Natural killer cell treated with Interleukin-12 subunit alpha and Interleukin-12 subunit beta and Interleukin-15 and Interleukin-18, amount 100 ng/mL, for 72 hours (primary cell): ENCODE measurements around the gene YIPF2. TPM values are rescaled to one million over a fixed set of nuclear protein-coding genes. Genes with fewer than 3 reads are reported as not detected.
"Not testable (repeated sequence)": the region's sequence is repeated elsewhere in the genome, so short reads cannot be mapped to it uniquely, and the experiment has no call there.

ENCODE experiments used
- ATAC-seq, 2 donors: fragments of 150-1000 bp; cut with Tn5 transposase in 1 of 2; sonication (Bioruptor Pico), chemical (Tn5 transposase) in 1 of 2; 2 replicates each; pipeline ENCODE4 v1.10.0; 2021
- DNase-seq: peaks from one replicate; pipeline ENCODE4 v3.0.0; 2022; ENCODE audit warnings: low spot score
- H3K27ac Mint-ChIP-seq, 2 donors: 1 replicate in 1 of 2; 2 replicates in 1 of 2; pipeline ENCODE4 v1.8.0; 2022; ENCODE audit warnings: mixed read lengths in 2 of 2, mild to moderate bottlenecking in 1 of 2, moderate library complexity in 1 of 2
- H3K27me3 Mint-ChIP-seq, 2 donors: 1 replicate in 1 of 2; 2 replicates in 1 of 2; pipeline ENCODE4 v1.8.0; 2022; ENCODE audit warnings: mixed read lengths in 2 of 2
- H3K36me3 Mint-ChIP-seq: one replicate; pipeline ENCODE4 v1.8.0; 2022; ENCODE audit warnings: mixed read lengths
- H3K4me1 Mint-ChIP-seq, 2 donors: 1 replicate in 1 of 2; 2 replicates in 1 of 2; pipeline ENCODE4 v1.8.0; 2022; ENCODE audit warnings: low read depth in 2 of 2, mixed read lengths in 2 of 2, mild to moderate bottlenecking in 1 of 2
- H3K4me3 Mint-ChIP-seq: one replicate; pipeline ENCODE4 v1.8.0; 2022; ENCODE audit warnings: mixed read lengths
- H3K9me3 Mint-ChIP-seq: 2 replicates; pipeline ENCODE4 v1.8.0; 2022; ENCODE audit warnings: mixed read lengths
- total RNA-seq, 2 donors: library from RNA; stranded (reverse); gene quantifications; one replicate each; pipeline ENCODE4 v1.2.3, GENCODE V29; 2022

YIPF2 gene
- total RNA-seq, 2 donors from 2014 or later = 33.8 to 37.2 TPM

GRCh38 chr19:10960314-10961072 lies 32.1 kb upstream of the YIPF2 start, which contains the start of gene SMARCA4:
TSS of gene SMARCA4 (plus strand) at chr19:10961030. CDS start at chr19:10984152, 23,122 bp downstream.
- Mint-ChIP-seq H3K27me3 (no peaks in the 10 kb centered on the region), H3K36me3 (no peaks in the 10 kb centered on the region), H3K4me1 (peaks cover 24 to 32% of the 10 kb centered on the region in 2 donors), H3K27ac (peak within 1 kb of the TSS; percentile 81 to 88), H3K4me3 (peak within 1 kb of the TSS; percentile 87), H3K9me3 (no peaks in the 10 kb centered on the region)
- DNase-seq = peak; percentile 99
- ATAC-seq = peak; percentile 94 to 95

GRCh38 chr19:10959277-10959968 lies 31.0 kb upstream of the YIPF2 start:
- peaks cover 22 to 34% of the 10 kb centered on the region in 2 donors for H3K4me1 Mint-ChIP-seq
- not testable (repeated sequence) for H3K9me3 Mint-ChIP-seq

GRCh38 chr19:10952809-10953208 lies 24.4 kb upstream of the YIPF2 start:
- Mint-ChIP-seq H3K4me1 (peaks cover 0 to 5% of the 10 kb centered on the region in 2 donors), H3K36me3 (no peaks in the 10 kb centered on the region), H3K4me3 (no peak overlapping the region), H3K9me3 (no peaks in the 10 kb centered on the region), H3K27ac (no peak overlapping the region), H3K27me3 (no peaks in the 10 kb centered on the region)
- DNase-seq = no peak
- ATAC-seq = no peak

More at GRCh38 chr19:10959277-10959968, 31.0 kb upstream of the YIPF2 start:
- H3K4me3 Mint-ChIP-seq = peak overlapping the region; percentile 85
- not testable (repeated sequence) for H3K27me3 Mint-ChIP-seq, ATAC-seq, DNase-seq, H3K36me3 Mint-ChIP-seq
- H3K27ac Mint-ChIP-seq = peak overlapping the region; percentile 80 to 88

- H3K4me3 Mint-ChIP-seq = no peak overlapping the region
These were observed 18.7 kb upstream of the YIPF2 start for GRCh38 chr19:10946958-10947657.

GRCh38 chr19:10945264-10945663 lies 16.8 kb upstream of the YIPF2 start:
- no peaks in the 10 kb centered on the region for H3K9me3 Mint-ChIP-seq
- no peaks in the 10 kb centered on the region for H3K36me3 Mint-ChIP-seq
- H3K27me3 Mint-ChIP-seq = no peaks in the 10 kb centered on the region
- H3K4me1 Mint-ChIP-seq = peaks cover 3 to 4% of the 10 kb centered on the region in 2 donors
- no peak for DNase-seq
- ATAC-seq = no peak
- no peak overlapping the region for H3K4me3 Mint-ChIP-seq
- H3K27ac Mint-ChIP-seq = no peak overlapping the region

More at GRCh38 chr19:10946958-10947657, 18.7 kb upstream of the YIPF2 start:
- H3K4me1 Mint-ChIP-seq = peaks cover 1 to 2% of the 10 kb centered on the region in 2 donors
- H3K9me3 Mint-ChIP-seq = no peaks in the 10 kb centered on the region
- H3K27ac Mint-ChIP-seq = peak overlapping the region in 1 of 2 donors; percentile 72
- DNase-seq = no peak
- no peaks in the 10 kb centered on the region for H3K27me3 Mint-ChIP-seq
- ATAC-seq = peak in 1 of 2 donors; percentile 68
- no peaks in the 10 kb centered on the region for H3K36me3 Mint-ChIP-seq

- not testable (repeated sequence) for H3K9me3 Mint-ChIP-seq
These were observed 15.0 kb upstream of the YIPF2 start for GRCh38 chr19:10943412-10943811.

GRCh38 chr19:10941649-10942048 lies 13.2 kb upstream of the YIPF2 start:
- H3K4me1 Mint-ChIP-seq, ATAC-seq, H3K36me3 Mint-ChIP-seq, H3K27ac Mint-ChIP-seq, DNase-seq, H3K27me3 Mint-ChIP-seq, H3K9me3 Mint-ChIP-seq, H3K4me3 Mint-ChIP-seq: not testable (repeated sequence)

More at GRCh38 chr19:10943412-10943811, 15.0 kb upstream of the YIPF2 start:
- ATAC-seq, H3K4me3 Mint-ChIP-seq, DNase-seq, H3K27ac Mint-ChIP-seq, H3K27me3 Mint-ChIP-seq, H3K4me1 Mint-ChIP-seq, H3K36me3 Mint-ChIP-seq: not testable (repeated sequence)

GRCh38 chr19:10936661-10937084 lies 8.2 kb upstream of the YIPF2 start:
- Mint-ChIP-seq H3K27ac (no peak overlapping the region), H3K9me3 (no peaks in the 10 kb centered on the region), H3K36me3 (no peaks in the 10 kb centered on the region), H3K4me3 (no peak overlapping the region), H3K27me3 (no peaks in the 10 kb centered on the region), H3K4me1 (peaks cover 0 to 6% of the 10 kb centered on the region in 2 donors)
- DNase-seq (no peak), ATAC-seq (peak; percentile 67 to 83)

GRCh38 chr19:10935371-10936059 lies 7.1 kb upstream of the YIPF2 start:
- Mint-ChIP-seq H3K4me1 (peaks cover 0 to 10% of the 10 kb centered on the region in 2 donors), H3K27ac (no peak overlapping the region), H3K4me3 (no peak overlapping the region), H3K36me3 (no peaks in the 10 kb centered on the region), H3K27me3 (no peaks in the 10 kb centered on the region), H3K9me3 (no peaks in the 10 kb centered on the region)
- DNase-seq = no peak
- no peak for ATAC-seq

GRCh38 chr19:10929402-10929794 lies 959 bp upstream of the YIPF2 start:
- DNase-seq (no peak), ATAC-seq (no peak)
- no peaks in the 10 kb centered on the region for H3K27me3 Mint-ChIP-seq
- H3K9me3 Mint-ChIP-seq = no peaks in the 10 kb centered on the region
- peaks cover 11 to 24% of the 10 kb centered on the region in 2 donors for H3K4me1 Mint-ChIP-seq
- no peaks in the 10 kb centered on the region for H3K36me3 Mint-ChIP-seq
- H3K27ac Mint-ChIP-seq = peak overlapping the region; percentile 75 to 78
- peak overlapping the region; percentile 87 for H3K4me3 Mint-ChIP-seq

- ATAC-seq (no peak), DNase-seq (no peak)
- Mint-ChIP-seq H3K4me1 (peaks cover 11 to 26% of the 10 kb centered on the region in 2 donors), H3K27me3 (no peaks in the 10 kb centered on the region), H3K36me3 (no peaks in the 10 kb centered on the region), H3K27ac (peak overlapping the region; percentile 78 to 88), H3K4me3 (peak overlapping the region; percentile 87), H3K9me3 (no peaks in the 10 kb centered on the region)
These were observed 493 bp downstream of the YIPF2 start for GRCh38 chr19:10927730-10928562.

- Mint-ChIP-seq H3K9me3 (no peaks in the 10 kb centered on the region), H3K4me1 (peaks cover 10 to 16% of the 10 kb centered on the region in 2 donors), H3K36me3 (no peaks in the 10 kb centered on the region), H3K27ac (peak overlapping the region in 1 of 2 donors; percentile 12), H3K4me3 (no peak overlapping the region), H3K27me3 (no peaks in the 10 kb centered on the region)
- ATAC-seq (no peak), DNase-seq (no peak)
These were observed 3.8 kb downstream of the YIPF2 start for GRCh38 chr19:10924597-10924996.
